Middle frontal gyrus (tissue), 1 donor: ENCODE measurements around the gene GATA6.
"Not testable (repeated sequence)": the region's sequence is repeated elsewhere in the genome, so short reads cannot be mapped to it uniquely, and the experiment has no call there.

Experiments
- DNase-seq: peaks from one replicate; pipeline ENCODE4 v3.0.0-alpha.2; 2015; ENCODE audit warnings: low spot score; ENCODE audit errors: extremely low spot score

The GATA6 gene

GRCh38 chr18:22203536-22204213 lies 34.3 kb downstream of the GATA6 start:
- no peak for DNase-seq

- DNase-seq = no peak
These were observed 34.8 kb downstream of the GATA6 start for GRCh38 chr18:22204214-22204536.

- DNase-seq = no peak
These were observed 35.6 kb downstream of the GATA6 start for GRCh38 chr18:22204996-22205395.

- no peak for DNase-seq
These were observed 37.8 kb downstream of the GATA6 start for GRCh38 chr18:22207021-22207758.

GRCh38 chr18:22210311-22210754 lies 40.9 kb downstream of the GATA6 start:
- no peak for DNase-seq

GRCh38 chr18:22211657-22212056 lies 42.3 kb downstream of the GATA6 start:
- DNase-seq = no peak

GRCh38 chr18:22213333-22213973 lies 44.1 kb downstream of the GATA6 start:
- DNase-seq = no peak

GRCh38 chr18:22214731-22215528 lies 45.5 kb downstream of the GATA6 start:
- no peak for DNase-seq

GRCh38 chr18:22218835-22219234 lies 49.4 kb downstream of the GATA6 start:
- no peak for DNase-seq

- DNase-seq = no peak
These were observed 50.4 kb downstream of the GATA6 start for GRCh38 chr18:22219568-22220355.

- not testable (repeated sequence) for DNase-seq
These were observed 51.2 kb downstream of the GATA6 start for GRCh38 chr18:22220585-22220984.

GRCh38 chr18:22221350-22221749 lies 52.0 kb downstream of the GATA6 start:
- DNase-seq = no peak

- DNase-seq = no peak
These were observed 54.0 kb downstream of the GATA6 start for GRCh38 chr18:22223254-22223964.

- no peak for DNase-seq
These were observed 54.6 kb downstream of the GATA6 start for GRCh38 chr18:22223965-22224322.

GRCh38 chr18:22224339-22224738 lies 55.0 kb downstream of the GATA6 start:
- no peak for DNase-seq

GRCh38 chr18:22226801-22227200 lies 57.4 kb downstream of the GATA6 start:
- DNase-seq = no peak

- no peak for DNase-seq
These were observed 59.6 kb downstream of the GATA6 start for GRCh38 chr18:22228976-22229375.

- no peak for DNase-seq
These were observed 60.2 kb downstream of the GATA6 start for GRCh38 chr18:22229456-22230124.

- DNase-seq = no peak
These were observed 61.1 kb downstream of the GATA6 start for GRCh38 chr18:22230471-22230945.

GRCh38 chr18:22233266-22233665 lies 63.9 kb downstream of the GATA6 start:
- DNase-seq = no peak
